NCI-H187 (cell line): ENCODE data around the gene GOLT1B.
"Not testable (repeated sequence)": the region's sequence is repeated elsewhere in the genome, so short reads cannot be mapped to it uniquely, and the experiment has no call there.

Source experiments
- DNase-seq, 2 experiments: peaks; one replicate each; lab custom pipeline; 2025; lab: John Stamatoyannopoulos, UW

GOLT1B gene, protein sequence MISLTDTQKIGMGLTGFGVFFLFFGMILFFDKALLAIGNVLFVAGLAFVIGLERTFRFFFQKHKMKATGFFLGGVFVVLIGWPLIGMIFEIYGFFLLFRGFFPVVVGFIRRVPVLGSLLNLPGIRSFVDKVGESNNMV

DNA sequence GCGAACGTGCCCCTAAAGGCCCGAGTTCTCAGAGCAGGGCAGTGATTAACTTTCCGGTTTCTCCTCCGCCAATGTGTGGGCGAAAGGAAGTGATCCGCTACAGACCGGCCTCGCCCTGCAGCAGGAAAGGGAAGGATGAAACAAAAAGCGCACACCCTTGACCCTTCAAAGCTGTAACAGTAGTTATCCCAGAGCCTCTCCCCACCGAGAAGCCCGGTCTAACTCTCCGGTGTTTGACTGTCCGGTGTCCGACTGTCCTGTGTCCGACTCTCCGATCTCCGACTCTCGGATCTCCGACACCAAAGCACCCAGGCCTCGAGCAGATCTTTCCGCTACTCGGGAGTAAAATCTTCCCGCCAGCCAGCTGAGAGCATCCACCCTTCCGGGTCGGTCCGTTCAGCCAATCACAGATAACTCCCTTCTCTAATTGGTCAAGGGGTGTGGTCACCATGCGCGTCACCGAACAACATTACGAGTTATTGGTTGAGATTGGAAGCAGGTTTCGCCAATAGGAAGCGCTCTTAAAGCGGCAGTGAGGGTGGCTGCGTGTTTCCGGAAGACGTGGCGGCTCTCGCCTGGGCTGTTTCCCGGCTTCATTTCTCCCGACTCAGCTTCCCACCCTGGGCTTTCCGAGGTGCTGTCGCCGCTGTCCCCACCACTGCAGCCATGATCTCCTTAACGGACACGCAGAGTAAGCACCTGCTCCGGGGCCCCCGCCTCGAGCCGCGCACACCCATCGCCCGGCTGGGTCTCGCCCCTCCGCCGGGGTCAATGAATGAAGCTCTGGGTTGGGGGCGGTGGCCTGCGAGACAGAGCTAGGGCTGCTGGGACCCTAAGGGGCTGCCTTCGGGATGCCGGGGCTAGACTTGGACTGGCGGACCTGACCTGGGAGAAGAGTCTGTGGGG is at the start of gene GOLT1B, which contains the start of gene RECQL:
Gene GOLT1B (plus strand): TSS at position 532 of the 906 bp plus-strand sequence. CDS start 135 bp downstream, at position 667.
Gene RECQL (minus strand): TSS at position 378 of the 906 bp plus-strand sequence. CDS start 2,065 bp downstream, outside the sequence.
- peak; percentile 78 to 91 for DNase-seq

DNA sequence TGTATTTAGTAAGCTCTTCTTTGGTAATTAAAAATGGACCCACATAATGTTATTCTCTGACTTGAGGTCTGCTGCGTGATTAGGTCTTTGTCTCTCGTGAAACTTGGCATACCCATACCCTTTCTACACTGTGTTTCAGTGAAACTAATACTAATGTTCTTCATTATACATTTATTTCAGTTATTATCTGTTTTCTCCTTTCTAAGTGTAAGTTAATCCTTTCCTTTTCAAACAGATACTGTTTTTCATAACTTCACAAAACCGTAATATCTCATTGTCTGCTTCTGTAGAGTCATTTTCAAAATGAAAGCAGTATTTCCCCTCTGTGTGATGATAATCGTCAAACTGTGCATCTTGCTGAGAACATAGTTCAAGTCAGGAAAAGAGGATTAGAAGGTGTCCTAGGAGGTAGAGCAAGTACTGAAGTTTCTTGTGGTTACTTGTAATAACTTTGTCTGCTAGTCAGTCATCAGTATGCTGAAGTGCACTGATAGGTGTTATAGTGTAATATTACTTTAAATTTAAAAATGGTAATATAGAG is 48.2 kb upstream of the GOLT1B start:
- no peak for DNase-seq

DNA sequence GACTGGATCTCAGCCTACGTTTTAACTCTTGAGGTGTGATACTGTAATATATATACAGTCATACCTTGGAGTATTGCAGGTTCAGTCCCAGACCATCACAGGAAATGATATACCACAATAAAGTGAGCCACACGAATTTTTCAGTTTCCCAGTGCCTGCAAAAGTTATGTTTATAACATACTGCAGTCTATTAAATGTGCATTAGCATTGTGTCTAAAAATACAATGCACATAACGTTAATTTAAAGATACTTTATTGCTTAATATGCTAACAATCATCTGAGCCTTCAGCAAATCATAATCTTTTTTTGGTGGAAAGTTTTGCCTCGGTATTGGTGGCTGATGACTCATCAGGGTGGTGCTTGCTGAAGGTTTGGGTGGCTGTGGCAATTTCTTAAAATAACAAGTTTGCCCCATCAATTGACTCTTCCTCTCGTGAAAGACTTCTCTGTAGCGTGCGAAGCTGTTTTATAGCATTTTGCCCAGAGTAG is 45.3 kb upstream of the GOLT1B start:
- no peak for DNase-seq

DNA sequence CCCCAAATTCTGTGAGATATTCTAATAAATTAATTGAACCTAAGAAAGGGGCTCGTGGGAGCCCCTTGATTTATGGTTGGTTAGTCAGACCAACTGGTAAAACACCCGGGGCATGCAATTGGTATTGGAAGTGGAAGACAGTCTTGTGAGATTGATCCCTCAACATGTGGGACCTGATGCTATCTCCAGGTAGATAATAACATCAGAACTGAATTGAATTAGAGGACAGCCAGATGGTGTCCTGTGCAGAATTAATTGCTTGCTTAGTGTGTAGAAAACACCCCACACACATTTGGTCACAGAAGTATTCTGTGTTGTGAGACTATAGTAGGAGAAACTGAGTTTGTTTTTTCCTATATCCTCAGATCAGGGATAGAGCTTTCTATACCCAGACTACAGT is 42.1 kb upstream of the GOLT1B start:
- no peak for DNase-seq

DNA sequence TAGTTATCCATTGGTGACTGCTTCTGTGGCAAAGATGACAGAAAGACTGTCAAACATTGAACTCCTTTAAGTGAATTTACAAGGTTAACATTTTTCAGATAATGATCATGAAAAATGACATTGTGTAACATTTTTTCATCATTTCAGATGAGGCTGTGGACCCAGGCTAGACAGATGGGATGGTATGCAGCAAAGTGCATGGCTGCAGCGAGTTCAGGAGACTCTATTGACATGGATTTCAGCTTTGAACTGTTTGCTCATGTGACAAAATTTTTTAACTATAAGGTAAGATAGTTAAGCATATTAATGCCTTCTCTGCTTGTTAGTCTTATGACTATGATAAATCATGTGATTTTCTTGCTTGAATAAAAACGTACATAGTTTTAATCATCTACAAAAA is 34.3 kb upstream of the GOLT1B start:
- DNase-seq: not testable (repeated sequence)

DNA sequence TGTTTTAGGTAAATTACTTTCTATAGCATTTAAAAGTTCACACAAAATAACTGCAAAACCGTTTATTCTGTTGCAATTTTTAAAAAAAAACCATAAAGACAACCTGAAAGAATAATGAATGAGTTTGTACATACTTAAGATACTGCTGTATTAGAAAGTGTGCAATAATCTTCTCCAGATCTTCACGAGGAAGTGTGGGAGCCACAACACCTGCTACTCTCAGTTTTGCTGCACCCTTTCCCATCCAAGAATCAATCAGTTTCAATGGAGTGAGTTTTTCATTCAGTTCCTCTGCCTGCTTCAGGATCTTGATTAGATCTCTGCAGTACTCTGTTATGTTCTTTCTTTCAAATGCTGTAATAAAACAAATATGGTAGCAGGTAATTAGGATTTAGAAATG is 30.3 kb upstream of the GOLT1B start:
- no peak for DNase-seq

DNA sequence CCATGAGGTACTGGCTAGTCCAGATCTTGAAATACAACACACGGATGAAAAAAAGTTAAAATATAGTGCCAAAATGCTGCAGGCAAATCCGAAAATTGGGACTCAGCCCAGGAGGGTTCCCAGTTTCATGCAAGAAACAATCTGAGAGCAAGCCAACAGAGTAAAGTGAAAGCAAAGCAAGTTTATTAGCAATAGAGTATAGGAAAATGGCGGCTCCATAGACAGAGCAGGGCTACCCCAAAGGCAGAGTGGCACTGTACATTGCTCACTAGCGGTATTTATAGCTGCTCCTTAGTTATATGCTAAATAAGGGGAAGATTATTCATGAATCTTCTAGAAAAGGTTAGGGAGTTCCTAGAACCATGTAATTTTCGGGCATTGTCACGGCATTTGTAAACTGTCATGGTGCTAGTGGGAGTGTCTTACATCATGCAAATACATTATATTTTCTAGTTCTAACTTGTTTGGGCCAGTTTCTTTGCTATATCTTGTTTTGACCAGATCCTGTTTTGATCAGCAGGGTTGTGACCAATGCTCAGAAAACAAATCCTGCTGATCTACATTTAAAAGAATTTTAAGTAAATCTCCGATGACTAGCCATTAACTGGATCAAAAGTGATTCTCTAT is 29.3 kb upstream of the GOLT1B start:
- no peak for DNase-seq

DNA sequence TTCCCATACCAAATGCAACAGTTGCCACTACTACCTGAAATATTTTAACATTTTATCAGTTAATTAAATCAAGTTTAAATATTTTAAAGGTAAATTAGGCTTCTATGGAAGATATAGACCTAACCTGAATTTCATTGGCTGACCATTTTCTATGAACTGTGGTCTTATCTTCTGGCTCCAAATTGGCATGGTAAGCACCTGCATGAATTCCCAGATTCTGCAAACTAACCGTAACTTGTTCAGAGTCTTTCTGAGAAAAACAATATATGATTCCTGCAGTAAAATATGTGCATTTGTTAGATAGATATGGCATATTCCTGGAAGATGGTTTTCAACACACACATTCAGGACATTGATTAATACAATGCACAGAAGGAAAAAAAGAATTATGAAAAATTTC is 26.0 kb upstream of the GOLT1B start:
- no peak for DNase-seq

DNA sequence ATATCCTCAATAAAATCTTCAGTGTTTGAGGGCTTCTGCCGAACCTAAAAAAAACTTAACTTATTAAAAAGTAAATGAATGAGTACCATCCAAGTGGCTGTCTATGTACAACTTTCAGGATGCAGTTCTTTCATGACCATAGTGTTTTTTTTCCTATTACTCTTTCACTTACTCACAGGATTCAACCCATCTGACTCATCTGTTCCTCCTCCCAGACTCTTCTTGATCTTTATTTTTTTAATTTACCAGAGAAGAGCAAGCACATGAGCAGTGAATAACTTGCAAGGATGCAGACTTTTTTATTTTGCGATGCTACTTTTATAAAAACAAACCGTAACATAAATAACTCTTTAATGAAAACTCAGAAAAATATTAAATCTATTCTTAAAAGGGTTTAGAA is 24.6 kb upstream of the GOLT1B start:
- DNase-seq: no peak

DNA sequence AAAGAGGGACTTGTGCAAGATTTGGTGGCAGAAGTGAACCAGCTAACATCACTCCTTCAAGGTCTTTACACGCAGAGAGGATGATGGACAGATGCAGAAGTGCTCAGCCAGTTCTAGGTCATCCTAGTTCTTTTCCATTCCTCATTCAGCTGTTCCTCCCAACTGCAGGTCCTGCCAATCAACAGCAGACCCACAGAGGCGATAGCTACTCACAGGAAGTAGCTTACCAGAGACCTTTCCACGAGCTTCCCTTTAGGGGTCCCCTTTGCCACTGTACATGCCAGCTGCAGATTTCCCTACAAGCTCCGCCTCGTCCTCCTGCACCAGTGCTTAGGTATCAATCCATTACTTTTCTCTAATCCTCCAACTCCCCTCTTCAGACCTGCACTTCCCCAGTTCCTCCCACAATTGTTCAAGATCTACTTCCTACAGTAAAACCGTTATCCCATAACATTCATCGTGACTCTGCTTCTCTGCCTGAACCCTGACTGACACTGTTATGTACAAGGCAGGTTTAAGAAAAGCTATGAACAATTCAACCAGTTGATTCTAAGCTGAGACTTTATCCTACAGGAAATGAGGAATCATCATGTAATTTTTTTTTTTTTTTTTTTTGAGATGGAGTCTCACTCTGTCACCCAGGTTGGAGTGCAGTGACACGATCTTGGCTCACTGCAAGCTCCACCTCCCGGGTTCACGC is 22.7 kb upstream of the GOLT1B start:
- no peak for DNase-seq

DNA sequence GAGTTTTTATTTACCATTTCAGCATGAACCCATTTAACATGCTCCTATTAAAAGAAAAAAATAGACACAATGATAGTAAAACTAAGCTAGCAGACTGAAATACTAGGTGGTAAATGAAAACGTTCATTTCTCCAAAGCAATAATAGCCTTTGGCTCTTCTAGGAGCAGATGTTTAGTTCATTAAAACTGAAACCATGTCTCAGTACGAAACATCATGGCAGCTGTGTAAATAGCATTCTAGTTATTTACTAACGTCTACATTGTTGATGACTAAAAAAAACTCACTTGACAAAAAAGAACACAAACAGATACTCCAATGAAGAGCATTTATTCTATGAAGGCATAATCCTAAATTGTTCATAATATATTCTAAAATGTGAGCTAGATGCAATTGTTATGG is 18.1 kb upstream of the GOLT1B start:
- DNase-seq: no peak

DNA sequence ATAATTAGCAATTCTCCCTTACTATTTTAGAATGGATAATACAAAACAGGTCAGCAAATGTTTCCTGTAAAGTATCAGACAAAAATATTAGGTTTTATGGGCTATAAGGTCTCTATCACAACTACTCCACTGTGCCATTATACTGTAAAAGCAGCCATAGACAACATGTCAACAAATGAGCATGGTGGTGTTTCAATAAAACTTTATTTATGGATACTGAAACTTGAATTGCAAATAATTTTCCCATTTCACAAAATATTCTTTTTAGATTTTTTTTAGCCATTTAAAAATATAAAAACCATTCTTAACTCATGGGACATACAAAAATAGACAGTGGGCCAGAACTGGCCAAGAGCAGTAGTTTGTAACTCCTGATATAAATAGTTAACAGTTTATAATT is 15.6 kb upstream of the GOLT1B start:
- DNase-seq: no peak

DNA sequence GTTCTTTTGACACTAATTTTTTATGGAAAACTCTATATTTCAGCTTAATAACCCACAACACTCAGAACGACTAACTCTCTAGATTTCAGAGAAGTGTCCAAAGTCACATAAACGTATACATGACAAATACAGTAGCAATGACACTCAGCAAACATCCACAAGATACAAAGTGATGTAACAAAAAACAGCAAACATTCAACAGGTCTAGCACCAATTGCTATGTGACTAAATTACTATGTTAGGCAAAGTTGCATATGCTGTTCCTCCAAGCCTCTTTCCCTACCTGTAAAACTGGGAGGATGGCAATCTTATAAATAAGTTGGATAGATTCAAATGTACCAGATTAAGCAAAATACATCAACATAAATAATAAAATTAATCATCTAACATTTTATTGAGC is 1.8 kb upstream of the GOLT1B start:
- no peak for DNase-seq

DNA sequence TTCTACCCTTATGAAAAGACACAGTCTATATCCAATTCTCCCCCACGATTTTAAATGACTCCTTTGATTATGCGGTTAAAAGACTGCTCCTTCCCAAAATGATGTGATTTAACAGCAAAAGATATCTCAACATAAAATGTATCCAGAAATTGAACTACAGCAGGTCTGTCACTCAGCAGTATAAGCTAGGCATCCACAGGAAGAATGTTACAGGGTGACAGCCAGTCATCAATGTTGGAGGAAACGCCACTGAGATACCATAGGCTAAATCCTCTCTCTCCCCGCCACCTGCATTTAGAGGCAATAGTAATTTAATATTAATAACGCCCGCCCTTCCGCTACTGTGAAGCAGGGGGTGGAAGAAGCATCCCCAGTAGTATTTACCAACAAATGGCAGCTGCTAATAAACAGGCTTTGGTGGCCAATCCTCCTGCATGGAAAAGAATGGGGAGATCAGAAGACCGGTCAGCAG is 767 bp upstream of the GOLT1B start:
- no peak for DNase-seq

DNA sequence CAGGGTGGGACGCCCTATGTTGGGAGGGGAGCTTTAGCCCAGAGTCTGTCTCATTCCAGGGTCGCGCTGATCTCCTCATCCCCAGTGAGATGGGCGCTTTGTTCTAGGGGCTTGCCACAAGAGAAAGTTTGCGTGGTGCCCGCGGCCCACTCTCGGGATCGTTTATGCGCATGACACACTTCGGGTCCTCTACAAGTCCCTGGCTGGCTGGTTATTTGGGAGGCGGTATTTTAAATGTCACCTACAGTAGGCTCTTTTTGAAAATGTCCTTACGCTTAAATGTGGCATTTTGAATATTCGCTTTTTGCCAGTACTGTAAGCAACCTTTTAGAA is 541 bp downstream of the GOLT1B start:
- DNase-seq: no peak

DNA sequence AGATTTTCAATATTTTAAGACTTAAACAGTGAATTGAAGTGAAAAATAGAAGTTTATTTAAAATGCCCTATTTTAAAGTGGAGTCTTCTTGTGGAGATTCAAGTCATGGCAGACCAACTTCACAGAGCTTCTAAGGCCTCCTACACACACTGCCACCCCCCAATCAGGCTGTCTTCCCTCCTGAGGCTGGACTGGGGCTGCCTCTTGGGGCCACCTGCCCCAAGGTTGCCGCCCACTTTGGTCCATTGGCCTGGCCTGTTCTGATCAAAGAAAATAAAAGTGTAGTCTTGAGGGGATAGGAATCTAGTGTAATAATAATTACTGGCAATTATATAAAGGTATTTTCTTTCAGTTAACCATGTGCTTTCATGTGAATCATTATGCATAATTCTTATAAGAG is 1.3 kb downstream of the GOLT1B start:
- no peak for DNase-seq

DNA sequence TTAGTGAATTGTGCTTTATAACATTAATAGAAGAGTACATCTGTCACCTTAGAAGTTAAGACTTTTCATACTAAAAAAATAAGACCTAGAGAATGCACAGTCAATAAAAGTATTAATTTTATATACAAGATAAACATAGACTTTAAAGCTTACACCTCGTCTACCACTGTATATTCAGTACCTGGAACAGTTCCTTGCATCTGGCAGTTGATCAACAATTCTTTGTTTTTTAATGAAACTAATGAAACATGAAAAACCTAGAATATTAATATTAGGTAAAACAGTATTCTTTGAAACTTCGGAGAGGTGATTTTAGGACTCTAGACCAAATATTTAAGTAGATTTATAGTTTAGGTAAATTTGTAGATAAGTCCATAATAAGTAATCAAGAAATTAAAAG is 4.3 kb downstream of the GOLT1B start:
- no peak for DNase-seq

DNA sequence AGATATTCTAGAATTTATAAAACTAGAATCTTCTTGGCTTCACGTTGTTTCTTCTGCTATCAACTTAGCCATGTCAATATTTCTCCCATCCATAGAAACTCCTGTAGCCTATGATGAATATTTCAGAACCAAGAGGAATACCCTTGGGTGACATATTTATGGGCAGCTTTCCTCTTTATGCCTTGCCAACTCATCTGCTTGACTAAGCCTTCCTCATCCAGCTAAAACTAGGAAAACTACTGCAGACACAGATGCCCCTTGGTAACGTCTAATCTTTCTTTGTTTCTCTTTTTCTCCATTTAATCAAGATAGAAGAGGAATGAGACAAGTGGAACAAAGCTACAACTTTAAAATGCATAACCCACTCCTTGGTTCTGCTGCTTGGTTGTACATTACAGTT is 6.3 kb downstream of the GOLT1B start:
- DNase-seq: no peak

DNA sequence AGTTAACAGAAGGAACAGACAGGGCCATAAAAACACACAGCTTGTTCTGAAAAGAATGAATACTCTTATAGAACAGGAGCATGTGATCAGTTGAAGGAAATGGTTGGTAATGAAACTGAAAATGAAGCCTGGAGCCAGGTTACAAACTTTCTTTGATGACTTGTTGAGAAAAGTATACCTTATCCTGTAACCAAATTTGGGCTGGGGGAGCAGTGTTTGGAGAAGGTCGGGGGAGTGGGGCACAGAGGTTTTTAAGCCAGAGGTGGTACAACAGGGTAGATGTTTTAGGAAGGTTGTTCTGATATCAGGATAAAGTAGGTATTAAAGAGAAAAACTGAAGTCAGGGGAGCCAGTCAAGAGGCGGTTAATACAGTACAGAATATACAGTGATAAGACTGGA is 8.2 kb downstream of the GOLT1B start:
- no peak for DNase-seq

DNA sequence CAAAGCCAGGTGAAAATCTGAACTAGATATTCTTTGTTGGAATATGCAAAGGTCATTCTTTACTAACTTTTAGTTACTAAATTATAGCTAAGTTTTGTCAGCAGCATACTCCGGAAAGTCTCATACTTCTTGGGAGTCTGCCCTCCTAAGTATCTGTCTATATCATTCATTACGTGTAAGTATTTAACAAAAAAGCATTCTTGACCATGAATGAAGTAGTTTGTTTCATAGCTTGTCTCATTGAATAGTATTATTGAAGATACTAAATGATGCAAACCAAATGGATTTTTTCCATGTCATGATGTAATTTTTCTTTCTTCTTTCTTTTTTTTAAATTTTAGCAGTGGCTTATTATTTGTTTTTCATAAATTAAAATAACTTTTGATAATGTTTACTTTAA is 14.7 kb downstream of the GOLT1B start:
- no peak for DNase-seq

DNA sequence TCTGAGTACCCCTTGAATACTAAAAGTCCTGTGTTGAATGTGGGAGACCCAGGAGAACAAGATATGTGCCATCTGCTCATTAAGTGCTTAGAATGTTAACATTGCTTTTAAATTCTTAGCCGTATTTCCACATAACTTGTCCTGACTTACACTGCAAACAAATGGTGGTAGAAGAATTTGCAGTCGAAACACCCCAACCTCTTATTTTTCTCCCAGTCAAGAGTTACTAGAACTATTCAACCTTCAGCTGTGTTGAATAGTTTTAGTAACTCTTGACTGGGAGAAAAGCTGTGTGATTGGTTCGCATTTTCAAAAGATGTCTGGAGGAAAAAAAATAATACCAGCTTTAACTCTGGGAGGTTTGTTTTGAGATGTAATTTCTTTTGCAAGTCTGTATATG is 16.9 kb downstream of the GOLT1B start:
- DNase-seq: no peak

DNA sequence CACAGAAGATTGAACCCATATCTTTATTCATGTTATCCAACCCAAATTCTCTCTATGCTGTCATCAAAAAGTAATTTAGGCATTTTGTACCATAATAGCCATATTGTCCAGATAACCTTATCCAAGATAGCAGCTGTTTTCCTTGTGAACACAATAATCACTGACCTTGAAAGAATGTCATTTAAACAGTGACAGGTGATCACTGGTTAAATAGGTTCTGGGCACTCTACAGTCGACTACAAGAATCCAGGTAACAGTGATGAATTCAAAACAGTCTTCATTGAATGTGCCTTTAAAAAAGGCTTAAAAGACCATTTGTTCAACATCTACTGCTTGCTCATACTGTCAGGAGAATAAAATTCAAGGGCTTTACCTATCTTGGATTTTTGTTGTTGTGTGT is 20.0 kb downstream of the GOLT1B start:
- no peak for DNase-seq
